ENCODE data around the gene COL16A1. TPM values are rescaled to one million over a fixed set of nuclear protein-coding genes. Genes with fewer than 3 reads are reported as not detected.
A peak's percentile ranks its signal among the peaks of the same experiment; 100 is the strongest.

The COL16A1 gene
- total RNA-seq, 2 experiments from 2014 or later = 0.34 TPM; not detected in 1

- peaks cover 32% of the 10 kb centered on the region for H3K4me1 Mint-ChIP-seq (ENCODE audit: low read depth)
- H3K27me3 Mint-ChIP-seq = peaks cover 34% of the 10 kb centered on the region
- no peak overlapping the region for H3K27ac Mint-ChIP-seq
- ChIA-PET CTCF (no interaction called here), POLR2A (no interaction called here)
- TF ChIP-seq, protein P1, sequence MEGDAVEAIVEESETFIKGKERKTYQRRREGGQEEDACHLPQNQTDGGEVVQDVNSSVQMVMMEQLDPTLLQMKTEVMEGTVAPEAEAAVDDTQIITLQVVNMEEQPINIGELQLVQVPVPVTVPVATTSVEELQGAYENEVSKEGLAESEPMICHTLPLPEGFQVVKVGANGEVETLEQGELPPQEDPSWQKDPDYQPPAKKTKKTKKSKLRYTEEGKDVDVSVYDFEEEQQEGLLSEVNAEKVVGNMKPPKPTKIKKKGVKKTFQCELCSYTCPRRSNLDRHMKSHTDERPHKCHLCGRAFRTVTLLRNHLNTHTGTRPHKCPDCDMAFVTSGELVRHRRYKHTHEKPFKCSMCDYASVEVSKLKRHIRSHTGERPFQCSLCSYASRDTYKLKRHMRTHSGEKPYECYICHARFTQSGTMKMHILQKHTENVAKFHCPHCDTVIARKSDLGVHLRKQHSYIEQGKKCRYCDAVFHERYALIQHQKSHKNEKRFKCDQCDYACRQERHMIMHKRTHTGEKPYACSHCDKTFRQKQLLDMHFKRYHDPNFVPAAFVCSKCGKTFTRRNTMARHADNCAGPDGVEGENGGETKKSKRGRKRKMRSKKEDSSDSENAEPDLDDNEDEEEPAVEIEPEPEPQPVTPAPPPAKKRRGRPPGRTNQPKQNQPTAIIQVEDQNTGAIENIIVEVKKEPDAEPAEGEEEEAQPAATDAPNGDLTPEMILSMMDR (IDR thresholded peaks at IDR 0.05) = no peak
- ATAC-seq = no peak
- H3K4me3 Mint-ChIP-seq = no peak overlapping the region
- H3K9me3 Mint-ChIP-seq = no peaks in the 10 kb centered on the region
- H3K36me3 Mint-ChIP-seq (ENCODE audit: low read depth) = no peaks in the 10 kb centered on the region
- intact Hi-C loops (cut with micrococcal nuclease) = no loop called here
- DNase-seq = no peak
Observed at GRCh38 chr1:31706384-31707058, 2.7 kb upstream of the COL16A1 start.

DNA sequence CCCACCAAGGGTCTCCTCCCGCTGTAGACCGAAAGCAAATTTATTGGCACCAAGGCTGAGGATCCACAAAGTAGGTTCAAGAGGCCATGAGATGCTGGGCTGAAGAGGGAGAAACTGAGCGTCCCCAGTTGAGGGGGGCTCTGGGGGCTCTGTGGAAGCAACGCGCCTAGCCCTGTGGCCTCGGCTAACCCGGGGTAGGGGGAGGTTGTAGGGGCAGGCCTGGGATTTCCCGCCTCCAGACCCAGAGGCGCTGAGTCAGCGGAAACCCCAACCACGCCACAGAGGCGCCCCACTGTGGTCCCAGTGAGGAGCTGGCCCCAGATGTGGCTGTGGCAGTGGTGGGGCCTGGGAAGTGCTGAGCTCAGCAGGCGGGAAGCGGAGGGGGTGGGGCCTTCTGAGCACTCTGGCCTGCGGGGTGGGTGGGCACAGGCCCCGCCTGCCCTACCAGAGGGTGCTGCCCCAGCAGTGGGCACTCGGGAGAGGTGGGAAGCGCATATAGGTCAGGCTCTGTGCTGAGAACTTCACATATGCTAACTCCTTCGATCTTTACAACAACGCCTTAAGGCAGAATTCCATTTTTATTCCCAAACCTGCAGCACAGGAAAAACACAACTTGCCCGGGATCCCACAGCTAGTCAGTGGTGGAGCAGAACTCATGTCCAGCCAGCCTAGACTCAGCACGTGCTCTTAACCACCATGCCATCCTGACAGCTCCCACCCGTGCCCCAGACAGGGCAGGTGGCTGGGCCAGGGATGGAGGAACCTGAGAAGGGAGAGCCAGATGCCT is 1.5 kb upstream of the COL16A1 start:
- Mint-ChIP-seq H3K27me3 (peaks cover 32% of the 10 kb centered on the region), H3K9me3 (no peaks in the 10 kb centered on the region), H3K4me3 (no peak overlapping the region), H3K4me1 (ENCODE audit: low read depth) (peaks cover 39% of the 10 kb centered on the region), H3K36me3 (ENCODE audit: low read depth) (no peaks in the 10 kb centered on the region), H3K27ac (no peak overlapping the region)
- ATAC-seq (peak; percentile 86), DNase-seq (peak; percentile 88)
- intact Hi-C loops (cut with micrococcal nuclease) = no loop called here
- CTCF ChIA-PET = interaction anchor here (0.6 to 5.9 kb wide), 8 partner anchors 9 to 259 kb away, joined by 3 to 51 read pairs (median 6); no protein-coding TSS in a partner anchor
- POLR2A ChIA-PET = interaction anchor here (0.5 to 1.2 kb wide), 3 partner anchors 42 to 101 kb away, joined by 3 to 4 read pairs (median 3); no protein-coding TSS in a partner anchor
- TF ChIP-seq, protein P1 (IDR thresholded peaks at IDR 0.05) = peak; percentile 37

DNA sequence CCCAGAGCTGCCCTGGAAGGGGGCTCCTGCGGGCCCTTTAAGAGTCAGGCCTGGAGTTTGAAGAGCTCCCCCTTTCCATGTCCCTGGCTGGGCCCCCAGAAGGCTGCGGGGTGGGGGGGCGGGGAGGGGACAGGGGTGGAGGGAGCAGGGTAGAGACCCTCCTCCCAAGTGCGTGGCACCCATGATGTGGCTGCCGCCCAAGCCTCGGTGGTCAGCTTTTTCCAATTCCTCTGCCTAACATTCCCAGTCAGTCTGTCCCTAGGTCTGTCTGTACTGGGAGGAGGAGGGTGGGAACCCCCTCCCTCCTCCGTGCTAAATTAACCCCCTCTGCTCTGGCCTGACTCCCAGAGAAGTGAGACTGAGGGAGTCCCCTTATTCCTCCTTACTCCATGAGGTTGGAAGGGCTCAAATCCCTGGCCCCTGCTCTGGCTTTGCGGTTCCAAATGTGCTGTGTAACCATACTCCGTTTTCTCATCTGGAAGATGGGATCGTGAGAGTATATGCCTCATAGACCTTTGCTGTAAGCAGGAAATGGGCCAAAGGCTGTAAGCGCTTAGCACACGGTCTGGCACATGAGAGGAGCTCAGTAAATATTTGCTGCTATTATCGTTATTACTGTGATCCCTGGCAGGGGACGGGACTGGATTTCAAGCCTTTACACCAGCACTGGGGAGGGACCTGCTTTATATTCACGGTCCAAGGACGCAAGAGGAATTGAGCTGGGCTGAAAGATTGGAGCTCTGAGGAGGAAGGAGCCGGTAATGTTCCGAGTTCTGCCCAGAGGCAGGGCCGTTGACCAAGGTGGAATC is 658 bp upstream of the COL16A1 start:
- Mint-ChIP-seq H3K36me3 (ENCODE audit: low read depth) (no peaks in the 10 kb centered on the region), H3K27ac (no peak overlapping the region), H3K27me3 (peaks cover 32% of the 10 kb centered on the region), H3K9me3 (no peaks in the 10 kb centered on the region), H3K4me1 (ENCODE audit: low read depth) (peaks cover 44% of the 10 kb centered on the region), H3K4me3 (no peak overlapping the region)
- ChIA-PET POLR2A (interaction anchor here (0.5 to 1.2 kb wide), 3 partner anchors 42 to 100 kb away, joined by 3 to 4 read pairs (median 3); no protein-coding TSS in a partner anchor), CTCF (interaction anchor here (0.6 to 5.9 kb wide), 10 partner anchors 10 to 260 kb away, joined by 3 to 51 read pairs (median 6); no protein-coding TSS in a partner anchor)
- ATAC-seq (peak; percentile 22), DNase-seq (no peak)
- intact Hi-C loops (cut with micrococcal nuclease) = loop anchor here (5.0 kb wide), 1 partner anchor 42 kb away; no protein-coding TSS in a partner anchor
- TF ChIP-seq, protein P1 (IDR thresholded peaks at IDR 0.05) = no peak

GRCh38 chr1:31702836-31703404 is 897 bp downstream of the COL16A1 start:
- Mint-ChIP-seq H3K4me3 (no peak overlapping the region), H3K36me3 (ENCODE audit: low read depth) (no peaks in the 10 kb centered on the region), H3K27me3 (peaks cover 23% of the 10 kb centered on the region), H3K27ac (no peak overlapping the region), H3K9me3 (no peaks in the 10 kb centered on the region), H3K4me1 (ENCODE audit: low read depth) (peaks cover 42% of the 10 kb centered on the region)
- intact Hi-C loops (cut with micrococcal nuclease) = loop anchor here (5.0 kb wide), 1 partner anchor 41 kb away; no protein-coding TSS in a partner anchor
- no peak for DNase-seq
- TF ChIP-seq, protein P1 (IDR thresholded peaks at IDR 0.05) = no peak
- POLR2A ChIA-PET = interaction anchor here (0.5 to 1.1 kb wide), 3 partner anchors 18 to 557 kb away, joined by 3 read pairs; partner anchors contain the start of gene PEF1
- CTCF ChIA-PET = interaction anchor here (1.4 to 5.9 kb wide), 4 partner anchors 12 to 88 kb away, joined by 3 to 51 read pairs (median 10); no protein-coding TSS in a partner anchor
- ATAC-seq = no peak

Data from activated CD8-positive, alpha-beta T cell treated with anti-CD3 and anti-CD28 coated beads for 36 hours (primary cell).